ENCODE data around the gene C2CD3. TPM values are rescaled to one million over a fixed set of nuclear protein-coding genes. Genes with fewer than 3 reads are reported as not detected.

C2CD3 gene
- total and polyA plus RNA-seq, 10 of the 15 experiments (the other 5 are each of a cell fraction or from before 2014, with no cell fraction given): 2.3 to 24.0 (median 16.3) TPM

- FAIRE-seq: no peak
- intact Hi-C loops (cut with micrococcal nuclease; ENCODE audit: unreplicated experiment) (no loop called here), in situ Hi-C loops (cut with MboI) (no loop called here)
- H3K36me3 ChIP-seq (ENCODE audit: control insufficient read depth in 2 of 2, insufficient read depth in 2 of 2, low read length in 1 of 2): no peaks in the 10 kb centered on the region; a peak in 1 of 4 replicates
- ChIA-PET POLR2A (interaction anchor here (0.5 to 0.6 kb wide), 2 partner anchors 179 to 417 kb away, joined by 3 read pairs; no protein-coding TSS in a partner anchor), RAD21 (ENCODE audit: unreplicated experiment) (interaction anchor here (1.2 kb wide), 1 partner anchor 21 kb away, joined by 3 read pairs; no protein-coding TSS in a partner anchor), SMC1A (ENCODE audit: uncharacterized antibody, unreplicated experiment) (no interaction called here), CTCF (interaction anchor here (0.6 kb wide), 1 partner anchor 353 kb away, joined by 3 read pairs; no protein-coding TSS in a partner anchor)
- peaks cover 24% of the 10 kb centered on the region for H3K4me1 ChIP-seq (ENCODE audit: control insufficient read depth, insufficient read depth, low read length)
- DNase-seq (ENCODE audit: low read depth, low spot score): no peak
- H2AFZ ChIP-seq (ENCODE audit: control insufficient read depth, low read depth, low read length): no peak overlapping the region
- ATAC-seq: no peak
- no peak overlapping the region for H3K9ac ChIP-seq (ENCODE audit: control insufficient read depth, insufficient read depth, low read length)
- WGBS (ENCODE audit: insufficient coverage, insufficient replicate concordance, low lambda C conversion rate, missing lambda C conversion rate): 80% methylated on average over 7 of the region's 7 CpGs
- BruUV-seq (replicated peaks): no TSS peak
- no peak overlapping the region for H3K4me2 ChIP-seq (ENCODE audit: control insufficient read depth, insufficient read depth)
- no peaks in the 10 kb centered on the region for H3K9me3 ChIP-seq (replicated peaks; ENCODE audit: control insufficient read depth, insufficient read depth, low read length)
- no peaks in the 10 kb centered on the region for H3K27me3 ChIP-seq (replicated peaks in 1 of 2; ENCODE audit: control insufficient read depth in 2 of 2, insufficient read depth in 2 of 2, low read length in 1 of 2)
- H3K79me2 ChIP-seq (ENCODE audit: control insufficient read depth, insufficient read depth, low read length): no peaks in the 10 kb centered on the region
- TF ChIP-seq BMI1 (IDR thresholded peaks at IDR 0.05; ENCODE audit: borderline replicate concordance): no peak
- no peak for TF ChIP-seq RELA (IDR thresholded peaks at IDR 0.05; ENCODE audit: borderline replicate concordance, partially characterized antibody)
- no peak for TF ChIP-seq LARP7 (IDR thresholded peaks at IDR 0.05)
- TF ChIP-seq SPI1 (IDR thresholded peaks at IDR 0.05; ENCODE audit: borderline replicate concordance, insufficient read depth, low read depth, low read length): no peak
- no peak for TF ChIP-seq PML (IDR thresholded peaks at IDR 0.05; ENCODE audit: low read length)
- no peak for TF ChIP-seq MYB (IDR thresholded peaks at IDR 0.05; ENCODE audit: borderline replicate concordance, low read depth, low read length)
- TF ChIP-seq RAD51 (IDR thresholded peaks at IDR 0.05): no peak
- no peak for TF ChIP-seq SREBF2 (IDR thresholded peaks at IDR 0.05; ENCODE audit: low read length)
- TF ChIP-seq ESRRA (IDR thresholded peaks at IDR 0.05; ENCODE audit: low read length): no peak
- TF ChIP-seq BACH1 (IDR thresholded peaks at IDR 0.05; ENCODE audit: borderline replicate concordance): no peak
- H3K4me3 ChIP-seq: no peak overlapping the region
- H4K20me1 ChIP-seq (ENCODE audit: control insufficient read depth, insufficient read depth): no peaks in the 10 kb centered on the region
- H3K27ac ChIP-seq (ENCODE audit: control insufficient read depth, insufficient read depth): no peak overlapping the region
Observed at GRCh38 chr11:74001822-74002286, 168.9 kb downstream of the C2CD3 start.
